HG02970 (cell line): Measurements from ENCODE around the gene CNBD2.
"Not testable (repeated sequence)": the region's sequence is repeated elsewhere in the genome, so short reads cannot be mapped to it uniquely, and the experiment has no call there.

Experiments
- ATAC-seq: cut with Tn5 transposase; IDR thresholded peaks from one replicate; pipeline ENCODE4 v1.9.1; 2021; ENCODE audit warnings: mild to moderate bottlenecking, moderate library complexity, moderate number of reproducible peaks; ENCODE audit not compliant: unreplicated experiment, low FRiP score

The CNBD2 gene

GRCh38 chr20:36053863-36054518 lies 85.6 kb downstream of the CNBD2 start:
- ATAC-seq = not testable (repeated sequence)

- no peak for ATAC-seq
Measured at GRCh38 chr20:36055145-36055544, 86.8 kb downstream of the CNBD2 start.

DNA sequence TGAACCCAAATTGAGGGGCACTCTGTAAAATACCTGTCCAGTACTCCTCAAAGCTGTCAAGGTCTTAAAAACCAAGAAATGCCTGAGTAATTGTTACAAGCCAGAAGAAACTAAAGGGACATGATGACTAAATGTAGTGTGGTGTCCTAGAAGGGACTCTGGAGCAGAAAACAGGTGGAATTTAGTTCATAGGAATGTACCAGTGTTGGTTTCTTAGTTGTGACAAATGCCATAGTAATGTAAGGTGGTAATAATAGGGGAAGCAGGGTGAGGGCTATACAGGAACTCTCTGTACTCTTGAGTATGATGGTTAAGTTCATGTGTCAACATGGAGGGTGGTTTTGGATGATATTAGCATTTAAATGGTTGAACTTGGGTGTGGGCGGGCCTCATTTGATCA lies 92.3 kb downstream of the CNBD2 start:
- no peak for ATAC-seq

GRCh38 chr20:36061754-36062153 lies 93.4 kb downstream of the CNBD2 start:
- no peak for ATAC-seq

DNA sequence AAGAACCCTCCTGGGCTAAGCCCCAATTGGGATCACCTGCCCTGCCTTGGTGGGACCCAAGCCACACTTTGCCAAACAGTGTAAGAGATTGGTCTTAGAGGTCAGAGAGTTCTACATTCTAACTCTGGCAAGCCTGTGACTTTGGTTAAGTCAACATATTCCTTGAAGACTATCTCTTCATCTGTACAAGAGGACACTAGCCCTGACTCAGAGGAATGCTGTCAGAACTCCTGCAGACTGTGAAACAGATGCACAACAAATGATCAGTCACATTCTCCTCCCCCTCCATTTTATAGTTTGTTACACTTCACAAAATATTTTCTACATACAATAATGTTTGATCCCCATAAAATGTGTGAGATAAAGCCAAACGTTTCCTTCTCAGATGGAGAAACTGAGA lies 94.4 kb downstream of the CNBD2 start:
- no peak for ATAC-seq

GRCh38 chr20:36063916-36064657 lies 95.7 kb downstream of the CNBD2 start:
- ATAC-seq = peak; percentile 22

GRCh38 chr20:36064658-36065426 lies 96.5 kb downstream of the CNBD2 start:
- peak; percentile 93 for ATAC-seq

DNA sequence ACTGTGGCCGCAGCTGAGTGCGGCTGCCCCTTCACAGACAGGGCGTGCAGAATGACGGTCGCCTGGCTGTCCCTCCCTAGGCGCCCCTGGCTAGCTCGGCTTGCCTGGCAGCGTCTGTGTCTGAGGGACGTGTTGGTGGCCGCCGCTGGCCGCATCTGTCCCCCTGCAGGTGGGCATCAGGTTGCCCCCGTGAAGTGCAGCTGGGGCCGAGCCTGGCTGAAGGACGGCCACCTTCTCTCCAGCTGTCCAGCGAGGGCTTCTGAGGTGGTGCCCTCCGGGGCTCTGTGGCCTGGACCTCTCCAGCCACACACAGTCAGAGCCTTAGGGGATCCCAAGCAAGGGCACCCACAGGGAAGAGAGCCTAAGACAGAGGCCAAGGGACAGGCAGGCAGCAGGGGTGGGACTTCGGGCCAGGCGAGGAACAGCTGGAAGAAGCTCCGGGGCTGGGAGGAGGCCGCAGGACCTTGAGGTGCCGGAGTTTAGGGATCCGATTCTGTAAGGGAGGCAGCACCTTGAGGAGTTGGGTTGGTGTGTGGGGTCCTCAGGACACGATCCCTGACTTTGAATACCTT lies 97.1 kb downstream of the CNBD2 start:
- ATAC-seq = no peak

DNA sequence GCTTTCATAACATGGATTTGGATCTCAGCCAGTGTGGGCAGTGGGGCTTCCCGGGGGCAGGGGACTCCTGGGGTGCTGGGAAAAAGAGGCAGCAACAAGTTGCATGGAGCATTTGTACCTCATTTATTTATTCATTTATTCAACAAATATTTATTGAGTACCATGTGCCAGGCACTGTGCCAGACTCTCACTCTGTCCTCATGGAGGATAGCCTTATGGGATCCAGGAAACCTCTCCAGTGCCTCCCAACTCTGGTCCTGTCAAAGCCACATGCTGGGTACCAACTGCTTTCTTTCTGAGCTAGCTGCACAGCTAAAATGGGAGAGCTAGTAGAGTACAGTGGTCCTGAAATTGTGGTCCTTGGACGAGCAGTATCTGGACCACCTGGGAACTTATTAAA lies 98.4 kb downstream of the CNBD2 start:
- no peak for ATAC-seq

DNA sequence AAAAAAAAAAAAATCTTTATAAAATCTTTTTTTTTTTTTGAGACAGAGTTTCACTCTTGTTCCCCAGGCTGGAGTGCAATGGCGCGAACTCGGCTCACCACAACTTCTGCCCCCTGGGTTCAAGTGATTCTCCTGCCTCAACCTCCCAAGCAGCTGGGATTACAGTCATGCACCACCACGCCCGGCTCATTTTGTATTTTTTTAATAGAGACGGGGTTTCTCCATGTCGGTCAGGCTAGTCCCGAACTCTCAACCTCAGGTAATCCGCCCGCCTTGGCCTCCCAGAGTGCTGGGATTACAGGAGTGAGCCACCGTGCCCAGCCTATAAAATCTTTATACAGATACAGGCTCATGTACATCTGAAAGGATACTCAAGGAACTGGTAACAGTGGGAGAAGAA lies 100.1 kb downstream of the CNBD2 start:
- not testable (repeated sequence) for ATAC-seq

- no peak for ATAC-seq
Measured at GRCh38 chr20:36070451-36070850, 102.1 kb downstream of the CNBD2 start.

DNA sequence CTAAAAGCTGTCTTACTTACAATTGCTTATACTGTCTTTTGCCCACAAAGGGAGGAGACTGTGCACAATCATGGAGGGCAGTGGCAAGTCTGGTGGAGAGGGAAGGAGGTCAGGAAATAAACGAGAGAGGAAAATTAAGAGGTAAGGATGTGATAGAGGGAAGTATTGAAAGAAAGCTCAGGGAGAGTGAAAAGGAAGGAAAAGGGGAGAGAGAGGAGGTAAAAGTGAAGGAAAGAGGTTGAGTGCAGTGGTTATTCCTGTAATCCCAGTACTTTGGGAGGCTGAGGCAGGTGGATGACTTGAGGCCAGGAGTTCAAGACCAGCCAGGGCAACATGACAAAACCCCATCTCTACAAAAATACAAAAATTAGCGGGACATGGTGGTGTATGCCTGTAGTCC lies 103.5 kb downstream of the CNBD2 start:
- ATAC-seq = no peak

DNA sequence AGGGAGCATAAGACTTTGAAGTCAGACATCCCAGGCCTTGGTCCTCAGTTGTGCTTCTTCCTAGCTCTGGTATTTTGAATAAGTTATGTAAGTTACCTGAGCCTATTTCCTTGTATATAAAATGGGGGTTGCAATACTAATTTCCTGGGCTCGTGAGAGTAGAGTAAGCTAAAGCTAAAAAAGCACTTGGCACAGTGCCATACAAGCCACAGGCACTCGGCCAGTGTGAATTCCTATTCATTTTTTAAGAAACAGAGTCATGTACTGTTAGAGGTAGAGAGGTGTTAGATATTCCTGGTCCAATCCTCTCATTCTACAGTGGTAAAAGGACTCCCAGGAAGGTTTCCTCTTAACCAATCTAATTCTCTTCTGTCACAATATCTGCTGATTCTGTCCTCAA lies 106.6 kb downstream of the CNBD2 start:
- ATAC-seq = no peak

- ATAC-seq = not testable (repeated sequence)
Measured at GRCh38 chr20:36077762-36078161, 109.4 kb downstream of the CNBD2 start.

DNA sequence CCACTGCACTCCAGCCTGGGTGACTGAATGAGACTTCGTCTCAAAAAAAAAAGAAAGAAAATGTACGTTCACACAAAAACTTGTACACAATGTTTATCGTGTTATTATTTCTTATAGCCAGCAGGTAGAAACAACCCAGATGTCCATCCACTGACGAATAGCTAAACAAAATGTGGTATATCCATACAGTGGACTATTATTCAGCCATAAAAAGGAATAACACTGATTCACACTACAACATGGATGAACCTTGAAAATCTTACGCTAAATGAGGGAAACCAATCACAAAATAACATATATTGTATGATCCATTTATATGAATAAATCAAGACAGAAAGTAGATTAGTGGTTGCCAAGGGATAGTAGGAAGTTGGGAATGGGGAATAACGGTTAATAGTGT lies 111.1 kb downstream of the CNBD2 start:
- ATAC-seq = no peak

DNA sequence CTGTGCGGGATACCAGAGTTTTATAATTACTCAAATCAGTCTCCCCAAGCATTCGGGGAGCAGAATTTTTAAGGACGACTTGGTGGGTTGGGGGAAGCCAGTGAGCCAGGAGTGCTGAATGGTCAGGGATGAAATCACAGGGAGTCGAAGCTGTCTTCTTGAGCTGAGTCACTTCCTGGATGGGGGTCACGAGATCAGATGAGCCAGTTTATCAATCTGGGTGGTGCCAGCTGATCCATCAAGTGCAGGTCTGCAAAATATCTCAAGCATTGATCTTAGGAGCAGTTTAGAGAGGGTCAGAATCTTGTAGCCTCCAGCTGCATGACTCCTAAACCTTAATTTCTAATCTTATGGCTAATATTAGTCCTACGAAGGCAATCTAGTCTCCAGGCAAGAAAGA lies 111.6 kb downstream of the CNBD2 start:
- not testable (repeated sequence) for ATAC-seq
